HUDEP-2 (cell line): ENCODE measurements around the gene FBXW5.
A peak's percentile ranks its signal among the peaks of the same experiment; 100 is the strongest.

Experiments
- DNase-seq, 76 experiments: peaks; one replicate each; lab custom pipeline; 2025; ENCODE audit not compliant: unreplicated experiment in 76 of 76; lab: John Stamatoyannopoulos, UW

The FBXW5 gene

GRCh38 chr9:136950656-136951276, 6.2 kb upstream of the FBXW5 start:
- DNase-seq: no peak

- DNase-seq: peak in 74 of 76 experiments; percentile 39 to 96 (median 88)
Observed at GRCh38 chr9:136949817-136950655, 5.5 kb upstream of the FBXW5 start.

DNA sequence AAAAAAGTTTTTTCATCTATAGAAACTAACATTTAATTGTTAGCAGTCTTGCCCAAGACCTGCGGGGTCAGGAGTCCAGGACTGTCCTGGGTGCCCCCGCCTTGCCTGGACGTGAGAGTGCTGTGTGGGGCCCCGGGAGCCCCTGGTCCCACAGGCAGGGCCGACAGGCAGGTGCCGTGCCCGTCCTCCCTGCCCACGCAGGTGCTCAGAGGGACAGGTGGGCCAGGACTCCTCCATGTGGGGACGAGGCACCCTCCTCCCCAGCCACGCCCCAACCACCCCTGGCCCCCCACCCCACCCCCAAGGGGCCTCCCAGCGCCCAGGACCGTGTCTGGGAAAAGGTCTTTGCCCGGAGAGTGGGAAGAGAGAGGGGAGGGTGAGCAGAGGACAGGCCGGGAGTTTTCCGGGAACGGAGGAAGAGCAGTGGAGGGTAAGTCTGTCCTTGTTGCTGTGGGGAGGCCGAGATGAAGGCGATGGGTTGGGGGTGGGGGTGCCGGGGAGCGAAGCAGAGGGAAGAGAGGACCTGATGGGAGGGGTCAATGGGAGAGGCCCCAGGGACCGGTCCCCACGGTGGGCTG, 4.8 kb upstream of the FBXW5 start:
- no peak for DNase-seq

- peak in 44 of 76 experiments; percentile 5 to 52 (median 28) for DNase-seq
Observed at GRCh38 chr9:136947955-136948510, 3.5 kb upstream of the FBXW5 start.

- DNase-seq: no peak
Observed at GRCh38 chr9:136947028-136947891, 2.7 kb upstream of the FBXW5 start.

- no peak for DNase-seq
Observed at GRCh38 chr9:136946228-136947027, 1.9 kb upstream of the FBXW5 start.

GRCh38 chr9:136945333-136946227, 1.0 kb upstream of the FBXW5 start:
- DNase-seq: no peak

- DNase-seq: peak in 9 of 76 experiments; percentile 36 to 59 (median 51)
Observed at GRCh38 chr9:136944212-136944518, 373 bp downstream of the FBXW5 start.

- peak in 34 of 76 experiments; percentile 3 to 50 (median 28) for DNase-seq
Observed at GRCh38 chr9:136943291-136944211, 987 bp downstream of the FBXW5 start.

DNA sequence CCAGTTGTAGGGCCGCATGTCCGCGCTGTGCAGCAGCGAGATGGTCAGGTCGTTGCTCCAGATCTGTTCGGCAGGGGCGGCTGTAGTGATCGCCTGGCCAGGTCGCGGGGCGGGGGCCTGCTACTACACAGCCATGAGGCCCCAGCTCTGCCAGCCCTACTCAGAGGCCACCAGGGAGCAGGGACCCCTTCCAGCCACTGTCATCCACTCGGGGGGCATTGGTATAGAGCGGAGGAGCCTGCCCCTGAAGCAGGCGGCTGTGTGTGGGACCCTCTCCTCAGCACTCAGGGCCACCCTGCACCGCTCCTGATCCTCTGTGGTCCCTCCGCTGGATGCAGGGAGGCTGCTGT, 1.7 kb downstream of the FBXW5 start:
- DNase-seq: no peak

- DNase-seq: no peak
Observed at GRCh38 chr9:136942112-136942880, 2.2 kb downstream of the FBXW5 start.

DNA sequence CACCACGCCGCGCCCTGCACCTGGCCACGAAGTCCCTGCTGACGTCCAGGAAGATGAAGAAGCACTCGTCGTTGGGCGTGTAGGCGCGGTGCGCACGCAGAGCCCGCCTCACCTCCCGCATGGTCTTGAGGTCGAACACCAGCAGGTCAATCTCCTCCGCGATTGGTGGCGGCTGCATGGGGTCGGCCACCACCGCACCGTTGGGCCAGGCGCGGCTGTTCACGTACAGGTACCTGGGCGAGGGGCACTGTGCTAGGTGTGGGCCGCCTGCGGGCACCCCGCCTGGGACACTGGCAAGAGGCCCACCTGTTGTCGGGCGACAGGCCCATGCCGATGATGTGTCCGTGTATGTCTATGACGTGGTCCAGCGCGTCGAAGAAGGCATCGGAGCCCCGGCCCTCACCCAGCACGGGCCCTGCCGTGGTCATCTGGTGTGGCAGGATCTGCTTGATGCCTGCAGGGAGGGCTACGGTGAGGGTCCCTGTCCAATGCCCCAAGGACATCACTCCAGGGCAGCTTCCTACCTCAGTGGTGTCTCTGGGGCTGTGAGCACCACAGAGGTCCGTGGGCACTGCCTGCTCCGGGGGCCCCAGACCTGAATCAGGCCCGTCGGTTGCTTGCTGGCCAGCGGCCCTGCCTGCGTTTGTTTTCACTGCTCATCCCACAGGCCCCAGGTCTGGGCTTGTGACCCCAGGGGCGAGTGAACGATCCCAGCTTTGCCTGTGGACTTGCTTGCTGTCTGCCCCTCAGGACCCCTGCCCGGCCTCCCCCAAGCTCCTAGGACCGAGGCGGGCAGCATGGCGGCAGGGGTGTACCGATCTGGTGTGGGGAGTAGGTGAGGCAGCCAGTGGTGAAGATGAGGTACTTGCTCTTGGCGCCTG, 3.1 kb downstream of the FBXW5 start:
- no peak for DNase-seq

GRCh38 chr9:136940526-136941230, 3.9 kb downstream of the FBXW5 start:
- no peak for DNase-seq

DNA sequence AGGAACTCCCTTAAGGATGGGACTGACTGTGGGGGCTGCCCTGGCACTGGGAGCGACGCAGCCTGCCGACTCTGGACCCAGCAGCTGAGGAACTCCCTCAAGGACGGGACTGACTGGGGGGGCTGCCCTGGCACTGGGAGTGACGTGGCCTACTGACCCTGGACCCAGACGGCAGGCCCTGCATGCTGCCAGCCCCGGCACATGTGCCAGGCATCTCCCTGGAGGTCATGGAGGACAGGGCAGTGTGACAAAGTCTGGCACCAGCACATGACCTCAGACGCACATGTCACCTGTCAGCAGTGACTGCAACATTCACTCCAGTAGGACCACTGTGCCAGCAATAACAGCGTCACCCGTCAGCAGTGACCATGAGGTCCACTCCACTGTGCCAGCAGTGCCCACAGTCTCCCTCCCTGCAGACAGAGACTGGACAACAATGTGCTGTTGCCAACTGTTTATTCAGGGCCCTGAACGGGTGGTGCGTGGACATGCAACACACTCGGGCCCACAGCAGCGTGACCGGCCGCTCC, 4.5 kb downstream of the FBXW5 start:
- no peak for DNase-seq

- no peak for DNase-seq
Observed at GRCh38 chr9:136939431-136939995, 5.0 kb downstream of the FBXW5 start.
